DOHH2 (cell line): ENCODE results near the gene SRGAP3.

Source experiments
- EZH2phosphoT487 ChIP-seq: fragments of 200-600 bp; sonication (generic); IDR thresholded peaks from 2 replicates; pipeline ENCODE4 v1.6.1; 2017; ENCODE audit warnings: borderline replicate concordance, mild to moderate bottlenecking, antibody characterized with exemption, low read length, moderate library complexity, mixed read lengths
- TF ChIP-seq, protein P1 (sequence below): fragments of 200-600 bp; sonication (generic); IDR thresholded peaks from one replicate; pipeline ENCODE4 v1.5.1; 2014; ENCODE audit warnings: antibody characterized with exemption, mild to moderate bottlenecking, low read depth, low read length; ENCODE audit not compliant: poor library complexity, severe bottlenecking

DNA sequence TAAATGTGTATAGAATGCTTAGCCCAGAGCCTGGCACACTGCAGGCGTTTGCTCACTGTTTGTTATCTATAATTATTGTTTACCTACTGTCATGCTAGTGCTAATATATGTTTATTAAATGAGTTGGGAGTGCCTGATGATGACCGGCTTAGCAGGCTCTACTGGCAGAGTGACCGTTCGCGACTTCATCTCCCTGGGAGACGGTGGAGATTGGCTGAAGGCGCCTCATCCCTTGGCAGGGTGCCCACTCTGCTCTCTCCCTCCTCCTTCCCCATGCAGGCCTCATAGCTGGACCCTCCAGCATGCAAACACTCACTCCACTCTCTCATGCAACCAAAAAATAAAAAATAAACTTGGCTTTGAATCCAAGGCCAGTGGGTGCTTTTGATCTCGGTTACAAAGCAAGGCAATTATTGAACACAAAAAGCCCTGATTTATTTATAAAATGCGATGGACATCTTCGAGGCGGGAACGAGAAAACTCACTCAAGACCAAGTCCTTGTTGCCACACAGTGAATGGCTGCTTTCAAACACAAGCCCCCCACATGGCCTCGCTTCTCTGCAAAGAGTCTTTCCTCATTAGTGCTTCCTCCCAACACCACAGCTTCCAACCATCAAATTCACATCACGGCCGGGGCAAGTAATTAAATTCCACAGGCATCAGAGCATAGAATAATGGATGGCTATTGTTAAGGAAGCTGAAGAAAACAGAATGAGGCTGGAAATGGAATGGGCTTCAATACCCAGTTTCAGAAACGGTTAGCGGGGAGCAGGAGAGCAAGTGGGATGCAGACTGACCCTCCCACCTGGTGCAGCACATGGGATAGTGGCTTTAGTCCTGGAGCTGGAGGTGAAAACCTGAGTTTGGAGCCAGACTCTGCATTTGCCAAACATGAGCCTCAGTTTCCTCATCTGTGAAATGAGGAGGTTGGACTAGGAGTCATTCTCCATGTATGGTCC is 150.4 kb downstream of the SRGAP3 start:
- TF ChIP-seq, protein P1, sequence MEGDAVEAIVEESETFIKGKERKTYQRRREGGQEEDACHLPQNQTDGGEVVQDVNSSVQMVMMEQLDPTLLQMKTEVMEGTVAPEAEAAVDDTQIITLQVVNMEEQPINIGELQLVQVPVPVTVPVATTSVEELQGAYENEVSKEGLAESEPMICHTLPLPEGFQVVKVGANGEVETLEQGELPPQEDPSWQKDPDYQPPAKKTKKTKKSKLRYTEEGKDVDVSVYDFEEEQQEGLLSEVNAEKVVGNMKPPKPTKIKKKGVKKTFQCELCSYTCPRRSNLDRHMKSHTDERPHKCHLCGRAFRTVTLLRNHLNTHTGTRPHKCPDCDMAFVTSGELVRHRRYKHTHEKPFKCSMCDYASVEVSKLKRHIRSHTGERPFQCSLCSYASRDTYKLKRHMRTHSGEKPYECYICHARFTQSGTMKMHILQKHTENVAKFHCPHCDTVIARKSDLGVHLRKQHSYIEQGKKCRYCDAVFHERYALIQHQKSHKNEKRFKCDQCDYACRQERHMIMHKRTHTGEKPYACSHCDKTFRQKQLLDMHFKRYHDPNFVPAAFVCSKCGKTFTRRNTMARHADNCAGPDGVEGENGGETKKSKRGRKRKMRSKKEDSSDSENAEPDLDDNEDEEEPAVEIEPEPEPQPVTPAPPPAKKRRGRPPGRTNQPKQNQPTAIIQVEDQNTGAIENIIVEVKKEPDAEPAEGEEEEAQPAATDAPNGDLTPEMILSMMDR: no peak
- no peak for TF ChIP-seq EZH2phosphoT487
